Measurements from ENCODE around the gene SAP130. TPM values are rescaled to one million over a fixed set of nuclear protein-coding genes. Genes with fewer than 3 reads are reported as not detected.

The SAP130 gene
- total RNA-seq, 1 donor: 15.2 TPM

GRCh38 chr2:128040166-128040771 is 12.4 kb upstream of the SAP130 start:
- no peak overlapping the region for H3K4me3 ChIP-seq (ENCODE audit: low read depth, low read length)
- DNase-seq (ENCODE audit: low read depth): no peak
- TF ChIP-seq CTCF (IDR thresholded peaks at IDR 0.05; ENCODE audit: insufficient read depth, low read length): no peak

GRCh38 chr2:128039535-128039934 is 11.7 kb upstream of the SAP130 start:
- no peak overlapping the region for H3K4me3 ChIP-seq (ENCODE audit: low read depth, low read length)
- no peak for DNase-seq (ENCODE audit: low read depth)
- no peak for TF ChIP-seq CTCF (IDR thresholded peaks at IDR 0.05; ENCODE audit: insufficient read depth, low read length)

GRCh38 chr2:128038411-128038810 is 10.6 kb upstream of the SAP130 start:
- TF ChIP-seq CTCF (IDR thresholded peaks at IDR 0.05; ENCODE audit: insufficient read depth, low read length): no peak
- DNase-seq (ENCODE audit: low read depth): no peak
- H3K4me3 ChIP-seq (ENCODE audit: low read depth, low read length): no peak overlapping the region

- TF ChIP-seq CTCF (IDR thresholded peaks at IDR 0.05; ENCODE audit: insufficient read depth, low read length): no peak
- H3K4me3 ChIP-seq (ENCODE audit: low read depth, low read length): no peak overlapping the region
- no peak for DNase-seq (ENCODE audit: low read depth)
Measured at GRCh38 chr2:128037649-128038048, 9.8 kb upstream of the SAP130 start.

- no peak for DNase-seq (ENCODE audit: low read depth)
- TF ChIP-seq CTCF (IDR thresholded peaks at IDR 0.05; ENCODE audit: insufficient read depth, low read length): no peak
- no peak overlapping the region for H3K4me3 ChIP-seq (ENCODE audit: low read depth, low read length)
Measured at GRCh38 chr2:128036748-128037607, 9.1 kb upstream of the SAP130 start.

GRCh38 chr2:128032092-128032491 is 4.2 kb upstream of the SAP130 start:
- no peak for DNase-seq (ENCODE audit: low read depth)
- H3K4me3 ChIP-seq (ENCODE audit: low read depth, low read length): no peak overlapping the region
- no peak for TF ChIP-seq CTCF (IDR thresholded peaks at IDR 0.05; ENCODE audit: insufficient read depth, low read length)

All from fibroblast of the aortic adventitia (primary cell).